ENCODE data around the gene EYA2.

DNA sequence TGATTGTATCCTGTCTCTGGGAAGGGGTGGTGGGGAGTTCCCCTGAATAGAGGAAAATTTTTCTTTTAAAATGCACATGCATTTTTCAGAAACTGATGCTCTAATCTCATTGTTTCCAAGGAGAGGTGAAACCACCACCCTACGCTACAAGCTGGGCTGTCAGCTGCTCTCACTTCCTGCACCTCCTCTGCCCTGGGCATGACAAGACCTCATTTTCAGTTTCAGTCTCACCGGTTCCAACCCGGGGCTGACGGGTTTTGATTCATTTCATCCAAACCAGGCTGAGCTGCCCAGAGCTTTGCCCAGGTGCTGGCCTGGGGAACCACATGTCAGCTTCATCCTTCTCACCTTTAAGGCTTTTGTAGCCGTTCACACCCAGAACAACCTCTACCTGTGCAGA, 99.7 kb downstream of the EYA2 start:
- no peak for TF ChIP-seq POU6F1 (CRISPR knock-in tag; IDR thresholded peaks at IDR 0.05; ENCODE audit: borderline replicate concordance, low read depth)
- TF ChIP-seq ZNF565 (CRISPR knock-in tag; conservative IDR thresholded peaks at IDR 0.05; ENCODE audit: low read depth) = no peak
- TF ChIP-seq ZNF8 (CRISPR knock-in tag; IDR thresholded peaks at IDR 0.05) = no peak
- no peak for TF ChIP-seq OSR1 (CRISPR knock-in tag; IDR thresholded peaks at IDR 0.05)
- TF ChIP-seq ZC3H10 (CRISPR knock-in tag; IDR thresholded peaks at IDR 0.05) = no peak
- no peak for TF ChIP-seq ESRRG (CRISPR knock-in tag; IDR thresholded peaks at IDR 0.05)
- TF ChIP-seq TOX (CRISPR knock-in tag; IDR thresholded peaks at IDR 0.05; ENCODE audit: borderline replicate concordance) = no peak

Data from SK-N-SH treated with all-trans-retinoic acid at 6 μM for 48 hours (cell line).